ENCODE results near the gene MRPL19. TPM values are rescaled to one million over a fixed set of nuclear protein-coding genes. Genes with fewer than 3 reads are reported as not detected.

MRPL19 gene
- total and polyA plus RNA-seq, 10 of the 15 experiments (the other 5 are each of a cell fraction or from before 2014, with no cell fraction given), result 13.1 to 99.0 (median 56.6) TPM

GRCh38 chr2:75612108-75612861 is 34.3 kb upstream of the MRPL19 start:
- in situ Hi-C loops (cut with MboI), result no loop called here
- SMC1A ChIA-PET (ENCODE audit: uncharacterized antibody, unreplicated experiment), result interaction anchor here (1.0 to 1.8 kb wide), 5 partner anchors 64 to 922 kb away, joined by 3 to 4 read pairs (median 4); partner anchors contain the start of gene TACR1
- H3K4me3 ChIP-seq, result no peak overlapping the region
- no peak for ATAC-seq
- no peaks in the 10 kb centered on the region for H3K79me2 ChIP-seq (ENCODE audit: control insufficient read depth, insufficient read depth, low read length)
- no peak for DNase-seq (ENCODE audit: low read depth, low spot score)
- CTCF ChIA-PET, result interaction anchor here (1.0 to 3.1 kb wide), 5 partner anchors 16 to 922 kb away, joined by 3 to 11 read pairs (median 4); no protein-coding TSS in a partner anchor
- H3K9me3 ChIP-seq (replicated peaks; ENCODE audit: control insufficient read depth, insufficient read depth, low read length), result no peaks in the 10 kb centered on the region; the same call in 2 of the 3 replicates
- POLR2A ChIA-PET, result no interaction called here
- no peak for FAIRE-seq
- no TSS peak for BruUV-seq (replicated peaks)
- no peak overlapping the region for H3K27ac ChIP-seq (ENCODE audit: control insufficient read depth, insufficient read depth)
- intact Hi-C loops (cut with micrococcal nuclease; ENCODE audit: unreplicated experiment), result no loop called here
- RAD21 ChIA-PET (ENCODE audit: unreplicated experiment), result interaction anchor here (1.0 kb wide), 1 partner anchor 16 kb away, joined by 5 read pairs; no protein-coding TSS in a partner anchor
- 11% methylated on average over 7 of the region's 7 CpGs for WGBS (ENCODE audit: insufficient coverage, insufficient replicate concordance, low lambda C conversion rate, missing lambda C conversion rate)
- H4K20me1 ChIP-seq (ENCODE audit: control insufficient read depth, insufficient read depth), result no peaks in the 10 kb centered on the region
- no peaks in the 10 kb centered on the region for H3K4me1 ChIP-seq (ENCODE audit: control insufficient read depth, insufficient read depth, low read length)
- H3K36me3 ChIP-seq (ENCODE audit: control insufficient read depth in 2 of 2, insufficient read depth in 2 of 2, low read length in 1 of 2), result no peaks in the 10 kb centered on the region
- no peak overlapping the region for H3K9ac ChIP-seq (ENCODE audit: control insufficient read depth, insufficient read depth, low read length)
- H2AFZ ChIP-seq (ENCODE audit: control insufficient read depth, low read depth, low read length), result no peak overlapping the region
- H3K4me2 ChIP-seq (ENCODE audit: control insufficient read depth, insufficient read depth), result no peak overlapping the region
- no peaks in the 10 kb centered on the region for H3K27me3 ChIP-seq (replicated peaks in 1 of 2; ENCODE audit: control insufficient read depth in 2 of 2, insufficient read depth in 2 of 2, low read length in 1 of 2)
- TF ChIP-seq PAX8 (IDR thresholded peaks at IDR 0.05), result no peak
- TF ChIP-seq CEBPB (IDR thresholded peaks at IDR 0.05; ENCODE audit: borderline replicate concordance in 1 of 2, low read depth in 2 of 2, low read length in 2 of 2), result no peak
- TF ChIP-seq POLR2A (IDR thresholded peaks at IDR 0.05; ENCODE audit: low read depth, low read length), result no peak
- no peak for TF ChIP-seq NFXL1 (IDR thresholded peaks at IDR 0.05; ENCODE audit: borderline replicate concordance)
- no peak for TF ChIP-seq RUNX3 (IDR thresholded peaks at IDR 0.05; ENCODE audit: low read length)
- no peak for TF ChIP-seq GABPA (IDR thresholded peaks at IDR 0.05; ENCODE audit: low read depth)
- TF ChIP-seq SKIL (IDR thresholded peaks at IDR 0.05; ENCODE audit: low read depth, poor library complexity, severe bottlenecking), result no peak
- TF ChIP-seq SUZ12 (IDR thresholded peaks at IDR 0.05; ENCODE audit: unreplicated experiment), result no peak
- TF ChIP-seq EGR1 (IDR thresholded peaks at IDR 0.05; ENCODE audit: borderline replicate concordance in 1 of 2, low read depth in 2 of 2, low read length in 2 of 2), result no peak
- no peak for TF ChIP-seq PRDM15 (CRISPR knock-in tag; IDR thresholded peaks at IDR 0.05)
- TF ChIP-seq CEBPZ (IDR thresholded peaks at IDR 0.05; ENCODE audit: low read depth, low read length), result no peak
